ENCODE data around the gene NDRG4.

- TF ChIP-seq CTCF (IDR thresholded peaks at IDR 0.05; ENCODE audit: poor library complexity) (no peak), EZH2phosphoT487 (IDR thresholded peaks at IDR 0.05; ENCODE audit: low read depth, severe bottlenecking, unreplicated experiment) (no peak)
Measured at GRCh38 chr16:58507195-58507962, 7.4 kb downstream of the NDRG4 start.

Data from hepatocyte (in vitro differentiated cells).